VCaP (cell line): ENCODE measurements around the gene P2RX2.

ENCODE experiments used
- H3K27ac ChIP-seq: fragments of 450-650 bp; 2 replicates; pipeline ENCODE4 v1.5.1; 2017
- CTCF ChIP-seq: fragments of 450-650 bp; conservative IDR thresholded peaks from 2 replicates; pipeline ENCODE4 v1.5.1; 2017; ENCODE audit warnings: mild to moderate bottlenecking, moderate library complexity

P2RX2 gene

GRCh38 chr12:132614029-132614428 lies 4.5 kb upstream of the P2RX2 start:
- TF ChIP-seq CTCF = no peak
- H3K27ac ChIP-seq = no peak overlapping the region

- TF ChIP-seq CTCF = peak; percentile 98
- no peak overlapping the region for H3K27ac ChIP-seq
These were observed 3.6 kb upstream of the P2RX2 start for GRCh38 chr12:132614861-132615578.

GRCh38 chr12:132615579-132616038 lies 3.0 kb upstream of the P2RX2 start:
- H3K27ac ChIP-seq = no peak overlapping the region
- TF ChIP-seq CTCF = no peak

GRCh38 chr12:132617135-132617701 lies 1.4 kb upstream of the P2RX2 start:
- no peak for TF ChIP-seq CTCF
- no peak overlapping the region for H3K27ac ChIP-seq

- TF ChIP-seq CTCF = no peak
- H3K27ac ChIP-seq = peak overlapping the region; percentile 36; the same call in 1 of the 2 replicates
These were observed 524 bp upstream of the P2RX2 start for GRCh38 chr12:132617822-132618682.

GRCh38 chr12:132619071-132619385 lies 452 bp downstream of the P2RX2 start:
- no peak for TF ChIP-seq CTCF
- no peak overlapping the region for H3K27ac ChIP-seq

GRCh38 chr12:132619386-132620112 lies 973 bp downstream of the P2RX2 start:
- H3K27ac ChIP-seq = no peak overlapping the region
- TF ChIP-seq CTCF = no peak
